HG02970 (cell line): ENCODE results near the gene ZNF132.
"Not testable (repeated sequence)": the region's sequence is repeated elsewhere in the genome, so short reads cannot be mapped to it uniquely, and the experiment has no call there.

Experiments used
- ATAC-seq: cut with Tn5 transposase; IDR thresholded peaks from one replicate; pipeline ENCODE4 v1.9.1; 2021; ENCODE audit warnings: mild to moderate bottlenecking, moderate library complexity, moderate number of reproducible peaks; ENCODE audit not compliant: unreplicated experiment, low FRiP score

ZNF132 gene

DNA sequence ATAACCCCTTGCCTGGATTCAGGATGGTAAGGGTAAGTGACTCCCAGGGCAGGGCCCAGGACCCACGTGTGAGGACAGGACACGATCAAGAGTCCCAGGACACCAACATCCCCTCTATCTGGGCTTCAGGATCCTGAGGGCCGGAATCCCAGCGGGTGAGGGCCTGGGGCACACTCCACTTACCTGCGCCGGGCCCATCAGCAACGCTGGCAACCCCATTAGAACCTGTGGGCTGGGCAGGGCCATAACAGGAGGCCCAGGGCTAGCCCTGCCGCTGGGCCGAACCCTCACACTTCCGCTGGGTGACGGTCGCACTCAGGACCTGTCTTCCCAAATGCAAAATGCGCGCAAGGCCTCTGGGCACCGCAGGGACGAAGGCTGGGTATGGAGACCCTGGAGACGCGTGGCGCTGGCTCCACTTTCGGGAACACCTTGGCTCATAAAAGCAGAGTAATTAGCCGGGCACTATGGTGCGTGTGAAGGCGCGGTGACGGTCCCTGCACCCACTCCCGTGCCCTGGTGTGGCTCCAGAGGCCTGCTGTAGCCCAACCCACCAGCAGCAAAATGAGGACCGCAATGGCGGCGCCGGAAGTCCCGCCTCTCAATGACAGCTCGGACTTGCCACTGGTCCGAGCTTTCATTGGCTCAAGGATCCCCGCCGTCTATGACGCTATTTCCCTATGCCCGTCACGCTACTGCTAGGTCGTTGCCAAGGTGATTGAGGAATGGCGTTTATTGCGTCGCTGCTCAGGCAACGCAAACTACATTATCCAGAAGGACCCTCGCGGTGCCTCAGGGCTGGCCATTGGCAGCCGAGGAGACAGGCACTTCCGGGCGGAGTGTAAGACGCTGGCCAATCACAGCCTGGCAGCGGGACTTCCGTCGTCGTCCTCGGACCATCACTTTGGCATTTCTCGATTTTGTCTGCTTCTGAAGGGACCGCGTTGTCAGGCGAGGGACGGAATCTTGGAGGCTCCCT lies at the start of gene ZNF132:
Gene ZNF132, minus strand, starts transcription at position 578 of the 979 bp plus-strand sequence. Its CDS starts 332 bp downstream, at position 246.
- ATAC-seq, result peak; percentile 97

- not testable (repeated sequence) for ATAC-seq
These were observed 44.4 kb upstream of the ZNF132 start for GRCh38 chr19:58484349-58484748.

DNA sequence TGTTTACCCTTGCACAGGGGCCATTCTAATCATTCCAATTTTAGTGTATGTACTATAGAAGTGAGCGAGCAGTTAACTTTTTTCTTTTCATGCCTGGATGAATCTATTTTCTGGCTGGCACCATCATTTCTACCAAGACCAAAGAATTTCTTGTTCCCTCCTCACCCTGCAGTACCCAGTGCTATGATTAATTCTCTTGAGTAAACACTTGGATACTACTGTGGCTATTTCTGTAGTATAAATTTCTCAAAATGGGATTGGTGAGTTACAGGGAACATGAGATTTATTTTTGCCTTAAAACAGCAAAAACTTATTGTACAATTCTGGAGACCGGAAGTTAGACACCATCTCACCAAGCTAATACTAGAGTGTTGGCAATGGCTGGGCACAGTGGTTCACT lies 43.8 kb upstream of the ZNF132 start:
- no peak for ATAC-seq

- ATAC-seq, result no peak
These were observed 42.4 kb upstream of the ZNF132 start for GRCh38 chr19:58482372-58482771.

- ATAC-seq, result no peak
These were observed 40.9 kb upstream of the ZNF132 start for GRCh38 chr19:58480831-58481230.

- no peak for ATAC-seq
These were observed 40.5 kb upstream of the ZNF132 start for GRCh38 chr19:58480481-58480830.

GRCh38 chr19:58479736-58480480 lies 40.0 kb upstream of the ZNF132 start:
- no peak for ATAC-seq

GRCh38 chr19:58479303-58479702 lies 39.4 kb upstream of the ZNF132 start:
- no peak for ATAC-seq

DNA sequence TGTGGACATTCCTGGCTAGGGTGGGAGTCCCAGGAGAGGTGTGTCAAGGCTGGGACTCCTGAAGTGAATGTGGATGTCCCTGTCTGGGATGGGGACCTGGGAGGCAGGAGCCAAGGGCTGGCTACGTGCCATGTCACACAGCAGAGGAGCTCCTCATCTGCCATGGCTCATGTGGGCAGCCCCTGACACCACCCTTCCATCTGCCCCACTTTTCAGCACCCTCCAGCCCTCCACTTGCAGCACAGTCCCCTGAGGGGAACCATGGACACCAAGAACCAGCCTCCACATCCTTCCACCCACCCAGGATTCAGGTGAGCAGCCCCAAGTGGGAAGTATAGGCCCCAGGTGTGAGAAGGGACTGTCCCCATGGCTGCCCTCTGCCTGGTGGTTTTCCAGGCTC lies 37.9 kb upstream of the ZNF132 start:
- ATAC-seq, result no peak

- ATAC-seq, result no peak
These were observed 37.2 kb upstream of the ZNF132 start for GRCh38 chr19:58477130-58477529.

DNA sequence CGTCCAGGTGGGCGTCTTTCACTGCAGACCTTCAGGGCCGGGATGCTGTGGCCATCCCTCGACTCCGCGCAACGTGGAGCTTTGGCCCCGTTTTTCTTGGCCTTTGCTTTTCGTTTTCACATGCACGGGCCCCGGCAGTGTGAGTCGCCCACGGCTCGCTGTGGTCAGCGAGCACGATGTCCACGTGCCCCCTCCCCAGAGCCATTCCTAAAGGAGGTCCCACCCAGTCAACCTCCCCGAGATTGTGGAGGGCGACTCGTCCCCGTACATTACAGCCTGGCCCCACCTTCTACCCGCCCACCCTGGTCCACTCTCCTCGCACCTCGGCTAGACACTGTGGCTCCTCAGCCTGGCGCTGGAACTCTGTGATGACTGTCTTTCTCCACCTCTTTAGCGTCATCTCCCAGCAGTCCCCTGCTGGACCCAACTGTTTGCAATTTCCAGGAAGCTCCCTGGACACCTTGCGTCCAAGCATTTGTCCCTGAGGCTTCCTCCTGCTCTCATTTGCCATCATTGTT lies 36.6 kb upstream of the ZNF132 start:
- no peak for ATAC-seq

DNA sequence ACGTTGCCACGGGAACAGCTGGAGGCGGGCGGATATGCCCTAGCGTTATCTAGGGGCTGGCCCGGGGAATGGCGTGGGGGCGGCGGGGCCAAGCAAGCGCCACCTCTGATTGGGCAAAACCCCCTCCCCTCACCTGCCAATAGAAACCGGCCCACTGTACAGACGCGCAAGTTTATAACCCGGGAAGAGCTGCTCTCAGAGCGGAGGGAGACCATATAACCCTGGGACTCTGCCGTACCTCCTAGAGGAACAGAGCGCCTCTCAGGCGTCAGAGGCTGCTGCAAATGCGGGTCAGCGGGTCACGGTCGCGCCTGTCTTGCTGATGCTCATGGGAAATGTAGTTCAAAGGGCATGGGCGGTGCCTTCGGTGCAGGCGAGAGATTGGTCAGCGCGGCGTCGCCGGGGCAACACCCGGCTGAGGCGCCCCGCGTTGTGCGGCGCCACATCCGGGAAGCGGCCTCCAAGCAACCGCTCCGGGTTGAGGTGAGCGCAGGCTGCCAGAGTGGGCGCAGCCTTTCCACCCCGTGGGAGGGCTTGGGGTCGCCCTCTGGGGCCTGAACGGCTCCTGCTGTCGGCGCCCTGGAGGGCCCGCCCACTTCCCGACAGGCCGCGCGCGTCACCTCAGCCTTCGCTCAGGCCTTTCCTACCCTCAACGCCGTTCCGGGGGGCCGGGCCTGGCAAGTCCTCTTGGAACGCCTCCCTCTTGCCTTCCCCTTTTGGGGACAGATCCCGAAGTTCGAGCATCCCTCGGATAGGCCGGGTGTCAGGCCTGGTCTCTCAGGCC lies 36.0 kb upstream of the ZNF132 start, which contains the start of gene ZNF446:
Gene ZNF446, plus strand, starts transcription at position 639 of the 784 bp plus-strand sequence. CDS start 867 bp downstream, outside the sequence.
- ATAC-seq, result peak; percentile 79

GRCh38 chr19:58474997-58475713 lies 35.2 kb upstream of the ZNF132 start:
- no peak for ATAC-seq

DNA sequence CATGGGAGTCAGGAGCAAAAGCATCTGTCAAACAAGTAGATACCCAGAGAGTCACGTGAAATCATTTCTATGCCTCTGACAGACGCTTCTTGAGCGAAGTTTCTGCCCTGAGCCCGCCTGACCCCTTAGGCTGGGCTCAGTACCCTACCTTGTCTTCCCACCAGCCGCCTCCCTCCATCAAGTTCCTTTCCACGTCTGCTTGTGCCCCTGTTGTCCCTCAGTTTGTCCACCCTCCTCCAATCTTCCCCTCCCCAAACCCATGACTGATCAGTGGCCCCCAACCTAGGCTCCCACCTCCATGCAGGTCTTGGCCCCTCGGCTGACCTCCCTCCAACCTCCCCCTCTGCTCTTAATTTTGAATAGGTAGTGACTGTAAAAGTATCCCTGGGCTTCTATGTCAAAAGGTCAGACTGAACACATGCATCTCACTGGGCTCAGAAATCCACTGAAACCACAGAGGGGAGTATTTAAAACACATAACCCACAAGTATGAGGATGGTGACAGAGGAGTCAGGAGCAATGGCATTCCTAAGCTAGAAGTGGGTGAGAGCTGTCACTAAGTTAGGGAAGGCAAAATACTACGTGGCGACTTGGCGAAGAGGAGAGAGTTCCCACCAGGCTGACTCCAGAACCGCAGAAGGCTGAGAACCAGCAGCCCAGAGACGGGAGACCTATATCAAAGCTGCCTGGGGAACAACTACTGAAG lies 34.5 kb upstream of the ZNF132 start:
- no peak for ATAC-seq

DNA sequence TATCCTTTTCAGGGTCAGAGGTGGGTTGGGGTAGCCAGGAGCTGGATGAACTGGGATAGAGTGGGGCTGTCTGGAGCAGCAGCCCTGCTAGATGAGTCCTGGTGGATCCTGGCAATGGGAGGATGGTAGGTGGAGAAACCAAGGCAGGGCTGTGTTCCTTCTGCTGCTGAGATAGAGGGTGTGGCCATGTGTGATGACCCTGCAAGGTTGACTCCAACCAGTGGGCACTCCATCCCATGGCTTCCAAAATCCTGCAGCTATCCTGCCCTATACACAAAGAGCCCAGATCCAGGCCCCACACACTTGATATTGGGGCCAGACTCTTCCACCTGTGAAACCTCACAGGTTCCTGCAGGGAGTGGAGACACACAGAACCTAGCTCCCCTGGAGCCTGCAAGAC lies 33.8 kb upstream of the ZNF132 start:
- no peak for ATAC-seq

GRCh38 chr19:58471736-58472135 lies 31.8 kb upstream of the ZNF132 start:
- ATAC-seq, result no peak

- not testable (repeated sequence) for ATAC-seq
These were observed 31.0 kb upstream of the ZNF132 start for GRCh38 chr19:58470837-58471543.

DNA sequence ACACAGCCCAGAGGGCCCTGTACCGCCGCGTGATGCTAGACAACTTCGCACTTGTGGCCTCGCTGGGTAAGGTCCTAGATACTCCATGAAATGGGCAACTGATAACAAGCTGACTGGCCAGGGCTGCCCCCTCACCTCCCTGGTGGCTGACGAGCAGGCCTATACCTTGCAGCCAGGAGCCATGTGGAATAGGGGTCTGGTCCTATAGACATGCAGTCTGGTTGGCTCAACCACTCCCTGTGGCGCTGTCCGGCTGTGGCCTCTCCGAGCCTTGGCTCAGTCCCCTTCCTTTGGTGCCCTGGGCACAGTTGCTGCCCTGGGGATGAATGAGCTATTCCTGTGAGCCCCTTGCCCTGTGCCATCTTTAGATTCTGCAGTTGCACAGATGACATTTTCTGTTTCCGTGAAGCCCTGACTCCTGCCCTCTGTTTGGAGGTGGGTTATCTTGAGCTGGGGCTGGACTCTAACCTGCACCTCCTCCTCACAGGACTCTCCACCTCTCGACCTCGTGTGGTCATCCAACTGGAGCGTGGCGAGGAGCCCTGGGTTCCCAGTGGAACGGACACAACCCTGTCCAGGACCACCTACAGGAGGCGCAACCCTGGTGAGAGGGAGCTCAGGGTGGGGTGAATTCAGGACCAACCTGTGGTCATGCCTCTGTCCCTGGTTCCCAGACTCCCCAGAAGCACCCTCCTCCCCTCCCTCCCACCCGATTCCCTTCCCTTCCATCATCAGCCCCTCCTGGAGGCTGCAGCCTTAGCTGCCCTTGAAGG lies 29.5 kb upstream of the ZNF132 start:
- no peak for ATAC-seq
